Vagina (tissue), 2 donors: ENCODE data around the gene LORICRIN. TPM values are rescaled to one million over a fixed set of nuclear protein-coding genes. Genes with fewer than 3 reads are reported as not detected.
A peak's percentile ranks its signal among the peaks of the same experiment; 100 is the strongest.

Experiments
- DNase-seq, 2 donors: peaks; one replicate each; pipeline ENCODE4 v3.0.0-alpha.2; 2017; ENCODE audit errors: extremely low spot score in 2 of 2
- H3K27ac ChIP-seq: fragments of 200-600 bp; sonication (generic); one replicate; pipeline ENCODE4 v1.5.1; 2019
- H3K27me3 ChIP-seq: fragments of 200-600 bp; sonication (generic); one replicate; pipeline ENCODE4 v1.5.1; 2019
- H3K36me3 ChIP-seq, 2 donors: fragments of 200-600 bp; sonication (generic); one replicate each; pipeline ENCODE4 v1.5.1; 2017 to 2019
- H3K4me1 ChIP-seq: fragments of 200-600 bp; sonication (generic); one replicate; pipeline ENCODE4 v1.5.1; 2019
- H3K4me3 ChIP-seq, 2 donors: fragments of 200-600 bp; sonication (generic); 1 replicate in 1 of 2; 2 replicates in 1 of 2; pipeline ENCODE4 v1.5.1; 2016 to 2019
- H3K9me3 ChIP-seq: fragments of 200-600 bp; sonication (generic); one replicate; pipeline ENCODE4 v1.5.1; 2019
- CTCF ChIP-seq, 3 experiments: fragments of 450-650 bp in 2 of 3; fragments of 200-600 bp in 1 of 3; sonication (generic) in 1 of 3; IDR thresholded peaks; one replicate each; pipeline ENCODE4 v1.5.1; 2017 to 2019; ENCODE audit warnings: antibody characterized with exemption in 3 of 3, mild to moderate bottlenecking in 2 of 3, moderate library complexity in 2 of 3
- POLR2A ChIP-seq, 2 donors: fragments of 450-650 bp; IDR thresholded peaks; one replicate each; pipeline ENCODE4 v1.6.1; 2017; ENCODE audit warnings: antibody characterized with exemption in 2 of 2, mild to moderate bottlenecking in 2 of 2, moderate library complexity in 2 of 2
- POLR2AphosphoS5 ChIP-seq, 2 donors: sonication (generic); formaldehyde crosslinking; IDR thresholded peaks; one replicate each; pipeline ENCODE4 v1.9.0; 2017; ENCODE audit warnings: antibody characterized with exemption in 2 of 2, mild to moderate bottlenecking in 2 of 2, low read depth in 1 of 2; ENCODE audit not compliant: insufficient read depth in 1 of 2
- intact Hi-C: fragments of 100-400 bp; cut with DNase I; formaldehyde crosslinking; loops from one replicate; pipeline ENCODE4 v1.15.1; 2023
- total RNA-seq: library from RNA; depleted of rRNA; stranded (reverse); fragments of >200 nt; gene quantifications from one replicate; pipeline ENCODE4 v1.2.3, GENCODE V29; 2016

Gene LORICRIN
- total RNA-seq, 1 donor from 2014 or later: not detected

GRCh38 chr1:153246825-153247224, 12.7 kb upstream of the LORICRIN start:
- no peaks in the 10 kb centered on the region for H3K36me3 ChIP-seq
- H3K27me3 ChIP-seq: no peaks in the 10 kb centered on the region
- H3K9me3 ChIP-seq: no peaks in the 10 kb centered on the region
- H3K4me1 ChIP-seq: no peaks in the 10 kb centered on the region
- intact Hi-C loops: no loop called here
- TF ChIP-seq POLR2AphosphoS5 (IDR thresholded peaks at IDR 0.05; ENCODE audit: insufficient read depth in 1 of 2, low read depth in 1 of 2): no peak
- TF ChIP-seq POLR2A (IDR thresholded peaks at IDR 0.05): no peak
- TF ChIP-seq CTCF (IDR thresholded peaks at IDR 0.05): no peak
- no peak overlapping the region for H3K27ac ChIP-seq
- peak in 1 of 2 donors; percentile 55 for DNase-seq
- no peak overlapping the region for H3K4me3 ChIP-seq

GRCh38 chr1:153248176-153248879, 11.2 kb upstream of the LORICRIN start:
- Histone ChIP-seq H3K4me3 (no peak overlapping the region), H3K4me1 (no peaks in the 10 kb centered on the region), H3K27ac (no peak overlapping the region), H3K36me3 (no peaks in the 10 kb centered on the region), H3K9me3 (no peaks in the 10 kb centered on the region), H3K27me3 (no peaks in the 10 kb centered on the region)
- peak in 1 of 2 donors; percentile 70 for DNase-seq
- intact Hi-C loops: no loop called here
- TF ChIP-seq CTCF (IDR thresholded peaks at IDR 0.05) (no peak), POLR2A (IDR thresholded peaks at IDR 0.05) (no peak), POLR2AphosphoS5 (IDR thresholded peaks at IDR 0.05; ENCODE audit: insufficient read depth in 1 of 2, low read depth in 1 of 2) (no peak)

- intact Hi-C loops: no loop called here
- Histone ChIP-seq H3K4me3 (no peak overlapping the region), H3K4me1 (no peaks in the 10 kb centered on the region), H3K27ac (no peak overlapping the region), H3K36me3 (no peaks in the 10 kb centered on the region), H3K9me3 (no peaks in the 10 kb centered on the region), H3K27me3 (no peaks in the 10 kb centered on the region)
- no peak for DNase-seq
- TF ChIP-seq POLR2AphosphoS5 (IDR thresholded peaks at IDR 0.05; ENCODE audit: insufficient read depth in 1 of 2, low read depth in 1 of 2): no peak
- no peak for TF ChIP-seq POLR2A (IDR thresholded peaks at IDR 0.05)
- TF ChIP-seq CTCF (IDR thresholded peaks at IDR 0.05): no peak
Observed at GRCh38 chr1:153250166-153250565, 9.3 kb upstream of the LORICRIN start.

- Histone ChIP-seq H3K36me3 (no peaks in the 10 kb centered on the region), H3K4me3 (no peak overlapping the region), H3K27me3 (no peaks in the 10 kb centered on the region), H3K9me3 (no peaks in the 10 kb centered on the region), H3K4me1 (no peaks in the 10 kb centered on the region), H3K27ac (no peak overlapping the region)
- DNase-seq: no peak
- TF ChIP-seq POLR2AphosphoS5 (IDR thresholded peaks at IDR 0.05; ENCODE audit: insufficient read depth in 1 of 2, low read depth in 1 of 2): no peak
- TF ChIP-seq POLR2A (IDR thresholded peaks at IDR 0.05): no peak
- no peak for TF ChIP-seq CTCF (IDR thresholded peaks at IDR 0.05)
- intact Hi-C loops: no loop called here
Observed at GRCh38 chr1:153251087-153251486, 8.4 kb upstream of the LORICRIN start.

GRCh38 chr1:153251562-153251961, 7.9 kb upstream of the LORICRIN start:
- H3K4me1 ChIP-seq: no peaks in the 10 kb centered on the region
- peak in 1 of 2 donors; percentile 31 for DNase-seq
- H3K27me3 ChIP-seq: no peaks in the 10 kb centered on the region
- intact Hi-C loops: no loop called here
- no peak overlapping the region for H3K4me3 ChIP-seq
- H3K9me3 ChIP-seq: no peaks in the 10 kb centered on the region
- no peaks in the 10 kb centered on the region for H3K36me3 ChIP-seq
- TF ChIP-seq CTCF (IDR thresholded peaks at IDR 0.05): no peak
- TF ChIP-seq POLR2A (IDR thresholded peaks at IDR 0.05): no peak
- TF ChIP-seq POLR2AphosphoS5 (IDR thresholded peaks at IDR 0.05; ENCODE audit: insufficient read depth in 1 of 2, low read depth in 1 of 2): no peak
- no peak overlapping the region for H3K27ac ChIP-seq
